ENCODE measurements around the gene CBR4.
A peak's percentile ranks its signal among the peaks of the same experiment; 100 is the strongest.
"Not testable (repeated sequence)": the region's sequence is repeated elsewhere in the genome, so short reads cannot be mapped to it uniquely, and the experiment has no call there.

Gene CBR4

GRCh38 chr4:168998596-168998995 lies 11.5 kb downstream of the CBR4 start:
- Histone ChIP-seq H3K9me3 (ENCODE audit: control insufficient read depth, low read length) (no peaks in the 10 kb centered on the region), H3K4me2 (ENCODE audit: low read length) (no peak overlapping the region), H2AFZ (no peak overlapping the region), H3K4me1 (no peaks in the 10 kb centered on the region), H3K4me3 (ENCODE audit: low read depth, low read length) (no peak overlapping the region), H3K27ac (no peak overlapping the region), H3K36me3 (ENCODE audit: control insufficient read depth, insufficient read depth, low read length) (no peaks in the 10 kb centered on the region), H3K9ac (no peak overlapping the region), H3K27me3 (ENCODE audit: control insufficient read depth, insufficient read depth, low read length) (no peaks in the 10 kb centered on the region), H3K79me2 (no peaks in the 10 kb centered on the region)
- no peak for TF ChIP-seq CTCF (IDR thresholded peaks at IDR 0.05)

- no peaks in the 10 kb centered on the region for H3K4me1 ChIP-seq
- H3K4me3 ChIP-seq (ENCODE audit: low read depth, low read length) = no peak overlapping the region
- no peaks in the 10 kb centered on the region for H3K9me3 ChIP-seq (ENCODE audit: control insufficient read depth, low read length)
- no peaks in the 10 kb centered on the region for H3K36me3 ChIP-seq (ENCODE audit: control insufficient read depth, insufficient read depth, low read length)
- H2AFZ ChIP-seq = no peak overlapping the region
- peak; percentile 21 for TF ChIP-seq CTCF (IDR thresholded peaks at IDR 0.05)
- H3K4me2 ChIP-seq (ENCODE audit: low read length) = no peak overlapping the region
- no peaks in the 10 kb centered on the region for H3K27me3 ChIP-seq (ENCODE audit: control insufficient read depth, insufficient read depth, low read length)
- H3K79me2 ChIP-seq = no peaks in the 10 kb centered on the region
- H3K27ac ChIP-seq = no peak overlapping the region
- no peak overlapping the region for H3K9ac ChIP-seq
These were observed 14.3 kb downstream of the CBR4 start for GRCh38 chr4:168995537-168996295.

GRCh38 chr4:168994958-168995357 lies 15.1 kb downstream of the CBR4 start:
- Histone ChIP-seq H3K27me3 (ENCODE audit: control insufficient read depth, insufficient read depth, low read length) (no peaks in the 10 kb centered on the region), H2AFZ (no peak overlapping the region), H3K4me2 (ENCODE audit: low read length) (no peak overlapping the region), H3K9ac (no peak overlapping the region), H3K4me3 (ENCODE audit: low read depth, low read length) (no peak overlapping the region), H3K4me1 (no peaks in the 10 kb centered on the region), H3K36me3 (ENCODE audit: control insufficient read depth, insufficient read depth, low read length) (no peaks in the 10 kb centered on the region), H3K79me2 (no peaks in the 10 kb centered on the region), H3K9me3 (ENCODE audit: control insufficient read depth, low read length) (no peaks in the 10 kb centered on the region), H3K27ac (no peak overlapping the region)
- no peak for TF ChIP-seq CTCF (IDR thresholded peaks at IDR 0.05)

- H3K27me3 ChIP-seq (ENCODE audit: control insufficient read depth, insufficient read depth, low read length) = no peaks in the 10 kb centered on the region
- H3K27ac ChIP-seq = no peak overlapping the region
- H3K4me1 ChIP-seq = no peaks in the 10 kb centered on the region
- no peaks in the 10 kb centered on the region for H3K36me3 ChIP-seq (ENCODE audit: control insufficient read depth, insufficient read depth, low read length)
- H3K79me2 ChIP-seq = no peaks in the 10 kb centered on the region
- TF ChIP-seq CTCF (IDR thresholded peaks at IDR 0.05) = no peak
- H3K4me2 ChIP-seq (ENCODE audit: low read length) = no peak overlapping the region
- H3K9me3 ChIP-seq (ENCODE audit: control insufficient read depth, low read length) = no peaks in the 10 kb centered on the region
- no peak overlapping the region for H3K4me3 ChIP-seq (ENCODE audit: low read depth, low read length)
- no peak overlapping the region for H3K9ac ChIP-seq
- H2AFZ ChIP-seq = no peak overlapping the region
These were observed 16.1 kb downstream of the CBR4 start for GRCh38 chr4:168993714-168994510.

GRCh38 chr4:168992952-168993482 lies 17.0 kb downstream of the CBR4 start:
- H3K4me1 ChIP-seq; H3K9me3 ChIP-seq (ENCODE audit: control insufficient read depth, low read length); H3K36me3 ChIP-seq (ENCODE audit: control insufficient read depth, insufficient read depth, low read length); H3K27ac ChIP-seq; H3K79me2 ChIP-seq; H3K4me3 ChIP-seq (ENCODE audit: low read depth, low read length); H3K27me3 ChIP-seq (ENCODE audit: control insufficient read depth, insufficient read depth, low read length); H2AFZ ChIP-seq; H3K4me2 ChIP-seq (ENCODE audit: low read length); H3K9ac ChIP-seq: not testable (repeated sequence)
